Stomach (tissue), 9 donors: Measurements from ENCODE around the gene TREM1. TPM values are rescaled to one million over a fixed set of nuclear protein-coding genes. Genes with fewer than 3 reads are reported as not detected.

ENCODE experiments used
- DNase-seq, 2 donors: peaks; one replicate each; pipeline versions ENCODE4 v3.0.0 to v3.0.0-alpha.2; 2013 to 2019
- H3K27ac ChIP-seq, 5 donors: fragments of 200-600 bp in 4 of 5; sonication (generic) in 4 of 5; one replicate each; pipeline ENCODE4 v1.5.1; 2013 to 2019; ENCODE audit warnings: mild to moderate bottlenecking in 1 of 5, moderate library complexity in 1 of 5
- H3K27me3 ChIP-seq, 3 donors: fragments of 200-600 bp; sonication (generic); one replicate each; pipeline ENCODE4 v1.5.1; 2017 to 2019; ENCODE audit warnings: mixed run types in 1 of 3
- H3K36me3 ChIP-seq, 4 donors: fragments of 200-600 bp; sonication (generic); 1 replicate in 3 of 4; 2 replicates in 1 of 4; pipeline ENCODE4 v1.5.1; 2016 to 2019
- H3K4me1 ChIP-seq, 4 donors: fragments of 200-600 bp; sonication (generic); one replicate each; pipeline ENCODE4 v1.5.1; 2016 to 2019
- H3K4me3 ChIP-seq, 4 donors: fragments of 200-600 bp; sonication (generic) in 3 of 4; one replicate each; pipeline ENCODE4 v1.5.1; 2016 to 2019; ENCODE audit warnings: mild to moderate bottlenecking in 1 of 4
- H3K9me3 ChIP-seq, 4 donors: fragments of 200-600 bp; sonication (generic); one replicate each; pipeline ENCODE4 v1.5.1; 2016 to 2019
- CTCF ChIP-seq, 7 experiments: fragments of 450-650 bp in 4 of 7; fragments of 200-600 bp in 3 of 7; sonication (generic) in 3 of 7; IDR thresholded peaks; one replicate each; pipeline ENCODE4 v1.5.1; 2016 to 2019; ENCODE audit warnings: antibody characterized with exemption in 7 of 7, control low read depth in 2 of 7, mild to moderate bottlenecking in 1 of 7
- EP300 ChIP-seq: sonication (generic); formaldehyde crosslinking; IDR thresholded peaks from one replicate; pipeline ENCODE4 v1.6.1; 2017; ENCODE audit warnings: antibody characterized with exemption
- POLR2A ChIP-seq, 4 donors: fragments of 450-650 bp; IDR thresholded peaks; one replicate each; pipeline ENCODE4 v1.6.1; 2016; ENCODE audit warnings: antibody characterized with exemption in 4 of 4, control low read depth in 2 of 4, mild to moderate bottlenecking in 1 of 4, moderate library complexity in 1 of 4
- POLR2AphosphoS5 ChIP-seq, 3 donors: sonication (generic); formaldehyde crosslinking; IDR thresholded peaks; one replicate each; pipeline ENCODE4 v1.6.1; 2016; ENCODE audit warnings: antibody characterized with exemption in 3 of 3
- WGBS, 5 donors: extraction: QIAGEN DNeasy Blood & Tissue Kit in 3 of 5; methylation state at CpG; one replicate each; pipeline versions ENCODE4 v1.1.5 to v1.1.7; 2013 to 2018; 5-methylcytosine and 5-hydroxymethylcytosine counted together
- intact Hi-C: fragments of 100-400 bp; cut with DNase I; formaldehyde crosslinking; loops from one replicate; pipeline ENCODE4 v1.15.1; 2023; ENCODE audit warnings: low total_unique reads
- polyA plus RNA-seq, 3 donors: library from polyadenylated mRNA; stranded (reverse); fragments of 200-250 nt; gene quantifications; one replicate each; pipeline ENCODE4 v1.2.3, GENCODE V29; 2013
- small RNA-seq, 4 donors: library from RNA; depleted of rRNA; stranded (forward); fragments of <200 nt; gene quantifications; one replicate each; pipeline ENCODE3, GENCODE V24; 2016
- total RNA-seq, 5 donors: library from RNA; depleted of rRNA; stranded (reverse); fragments of >200 nt; gene quantifications; one replicate each; pipeline versions ENCODE4 v1.1.0 to v1.2.3, GENCODE V29; 2014 to 2016
- donor health status: healthy with polysubstance abuse.
- donor health status: Bipolar disorder and iron deficiency.
- donor health status: healthy.

TREM1 gene
- total and polyA plus RNA-seq, 8 donors, result 0.10 to 7.7 (median 1.7) TPM; not detected in 5

- H3K36me3 ChIP-seq, result no peaks in the 10 kb centered on the region
- intact Hi-C loops, result no loop called here
- H3K4me1 ChIP-seq, result no peaks in the 10 kb centered on the region
- H3K27ac ChIP-seq, result no peak within 1 kb of the TSS
- peaks cover 0 to 37% (median 4%) of the 10 kb centered on the region in 3 donors for H3K27me3 ChIP-seq
- 58 to 68% (median 66%) methylated on average over 4 to 5 of the region's 5 CpGs for WGBS, 5 donors
- DNase-seq, result no peak
- no peaks in the 10 kb centered on the region for H3K9me3 ChIP-seq
- no peak for TF ChIP-seq POLR2A (IDR thresholded peaks at IDR 0.05)
- TF ChIP-seq CTCF (IDR thresholded peaks at IDR 0.05), result no peak
- TF ChIP-seq EP300, result no peak
- TF ChIP-seq POLR2AphosphoS5 (IDR thresholded peaks at IDR 0.05), result no peak
- H3K4me3 ChIP-seq, result no peak within 1 kb of the TSS
Measured at GRCh38 chr6:41228096-41228495, 58.4 kb downstream of the TREM1 start, which contains the start of gene TREML4. TSS of gene TREML4 (plus strand) at chr6:41228349. CDS start at chr6:41228428, 79 bp downstream.

GRCh38 chr6:41226752-41227151 is 59.7 kb downstream of the TREM1 start:
- no peak overlapping the region for H3K27ac ChIP-seq
- no peak for DNase-seq
- no peaks in the 10 kb centered on the region for H3K36me3 ChIP-seq
- WGBS, 5 donors, result 47 to 74% (median 59%) methylated on average over 3 of the region's 3 CpGs
- no peaks in the 10 kb centered on the region for H3K9me3 ChIP-seq
- intact Hi-C loops, result no loop called here
- peaks cover 0 to 37% (median 4%) of the 10 kb centered on the region in 3 donors for H3K27me3 ChIP-seq
- no peak for TF ChIP-seq EP300
- TF ChIP-seq POLR2AphosphoS5 (IDR thresholded peaks at IDR 0.05), result no peak
- TF ChIP-seq CTCF (IDR thresholded peaks at IDR 0.05), result no peak
- no peak for TF ChIP-seq POLR2A (IDR thresholded peaks at IDR 0.05)
- H3K4me1 ChIP-seq, result no peaks in the 10 kb centered on the region
- no peak overlapping the region for H3K4me3 ChIP-seq

- no peak for TF ChIP-seq POLR2AphosphoS5 (IDR thresholded peaks at IDR 0.05)
- no peak for TF ChIP-seq CTCF (IDR thresholded peaks at IDR 0.05)
- TF ChIP-seq POLR2A (IDR thresholded peaks at IDR 0.05), result no peak
- no peak for TF ChIP-seq EP300
- peaks cover 0 to 37% (median 4%) of the 10 kb centered on the region in 3 donors for H3K27me3 ChIP-seq
- DNase-seq, result no peak
- intact Hi-C loops, result no loop called here
- H3K4me3 ChIP-seq, result no peak overlapping the region
- no peaks in the 10 kb centered on the region for H3K4me1 ChIP-seq
- no peak overlapping the region for H3K27ac ChIP-seq
- H3K9me3 ChIP-seq, result peaks cover 0 to 17% (median 4%) of the 10 kb centered on the region in 4 donors
- WGBS, 5 donors, result 78 to 97% (median 87%) methylated on average over 1 of the region's 1 CpG
- H3K36me3 ChIP-seq, result no peaks in the 10 kb centered on the region
Measured at GRCh38 chr6:41224800-41225199, 61.7 kb downstream of the TREM1 start.

Small RNA genes within 50 kb of the gene (small RNA-seq; reads per million reads assigned to genes)
- gene AL391903.2 (0 reads per million in 4 donors), gene AL391903.3 (0 reads per million in 4 donors), gene RNA5SP207 (2.5 to 5.5 (median 3.3) reads per million in 4 donors), gene RNU6-643P (0 reads per million in 4 donors)

Other genes with a start within 250 kb of the TREM1 start
- 10 to 100 TPM in 4 of 5 donors, 1 to 10 TPM in 1; 2.3 to 84.8 (median 58.3) TPM for gene UNC5CL, start 247.5 kb downstream of the TREM1 start, total RNA-seq
- 10 to 100 TPM in 1 of 3 donors, 1 to 10 TPM in 2; 4.4 to 13.0 (median 9.7) TPM for gene UNC5CL, start 247.5 kb downstream of the TREM1 start, polyA plus RNA-seq
- gene TSPO2, start 244.2 kb downstream of the TREM1 start, total RNA-seq, result not detected
- 1 to 10 TPM in 1 of 3 donors, under 1 TPM in 2; 0.15 to 1.4 (median 0.92) TPM for gene TSPO2, start 244.2 kb downstream of the TREM1 start, polyA plus RNA-seq
- 10 to 100 TPM in 1 of 5 donors, 1 to 10 TPM in 1, not detected in 3; 7.2 to 12.6 TPM for gene APOBEC2, start 233.5 kb downstream of the TREM1 start, total RNA-seq
- gene APOBEC2, start 233.5 kb downstream of the TREM1 start, polyA plus RNA-seq, result 10 to 100 TPM in 2 of 3 donors, 1 to 10 TPM in 1; 7.6 to 36.7 (median 11.3) TPM
- gene OARD1, start 214.3 kb downstream of the TREM1 start, total RNA-seq, result 10 to 100 TPM in 3 of 5 donors, 1 to 10 TPM in 2; 1.2 to 39.7 (median 26.4) TPM
- gene OARD1, start 214.3 kb downstream of the TREM1 start, polyA plus RNA-seq, result 10 to 100 TPM; 36.1 to 69.0 (median 36.6) TPM
- 10 to 100 TPM in 4 of 5 donors, 1 to 10 TPM in 1; 8.1 to 35.0 (median 20.0) TPM for gene NFYA, start 213.7 kb downstream of the TREM1 start, total RNA-seq
- 1 to 10 TPM; 5.0 to 7.6 (median 5.9) TPM for gene NFYA, start 213.7 kb downstream of the TREM1 start, polyA plus RNA-seq
- gene TREML1, start 132.3 kb downstream of the TREM1 start, total RNA-seq, result not detected
- not detected for gene TREML1, start 132.3 kb downstream of the TREM1 start, polyA plus RNA-seq
- gene TREM2, start 123.6 kb downstream of the TREM1 start, total RNA-seq, result 10 to 100 TPM in 1 of 5 donors, not detected in 4; 19.9 TPM
- gene TREM2, start 123.6 kb downstream of the TREM1 start, polyA plus RNA-seq, result 1 to 10 TPM in 2 of 3 donors, under 1 TPM in 1; 0.23 to 5.0 (median 1.5) TPM
- under 1 TPM in 1 of 5 donors, not detected in 4; 0.37 TPM for gene TREML2, start 85.5 kb downstream of the TREM1 start, total RNA-seq
- under 1 TPM in 2 of 3 donors, not detected in 1; 0.08 to 0.12 TPM for gene TREML2, start 85.5 kb downstream of the TREM1 start, polyA plus RNA-seq
- gene TREML4, start 58.3 kb downstream of the TREM1 start, total RNA-seq, result not detected
- not detected for gene TREML4, start 58.3 kb downstream of the TREM1 start, polyA plus RNA-seq
- gene NCR2, start 48.9 kb upstream of the TREM1 start, total RNA-seq, result not detected
- gene NCR2, start 48.9 kb upstream of the TREM1 start, polyA plus RNA-seq, result not detected